Measurements from ENCODE around the gene RPUSD1.
"Not testable (repeated sequence)": the region's sequence is repeated elsewhere in the genome, so short reads cannot be mapped to it uniquely, and the experiment has no call there.

Gene RPUSD1, protein sequence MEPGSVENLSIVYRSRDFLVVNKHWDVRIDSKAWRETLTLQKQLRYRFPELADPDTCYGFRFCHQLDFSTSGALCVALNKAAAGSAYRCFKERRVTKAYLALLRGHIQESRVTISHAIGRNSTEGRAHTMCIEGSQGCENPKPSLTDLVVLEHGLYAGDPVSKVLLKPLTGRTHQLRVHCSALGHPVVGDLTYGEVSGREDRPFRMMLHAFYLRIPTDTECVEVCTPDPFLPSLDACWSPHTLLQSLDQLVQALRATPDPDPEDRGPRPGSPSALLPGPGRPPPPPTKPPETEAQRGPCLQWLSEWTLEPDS

DNA sequence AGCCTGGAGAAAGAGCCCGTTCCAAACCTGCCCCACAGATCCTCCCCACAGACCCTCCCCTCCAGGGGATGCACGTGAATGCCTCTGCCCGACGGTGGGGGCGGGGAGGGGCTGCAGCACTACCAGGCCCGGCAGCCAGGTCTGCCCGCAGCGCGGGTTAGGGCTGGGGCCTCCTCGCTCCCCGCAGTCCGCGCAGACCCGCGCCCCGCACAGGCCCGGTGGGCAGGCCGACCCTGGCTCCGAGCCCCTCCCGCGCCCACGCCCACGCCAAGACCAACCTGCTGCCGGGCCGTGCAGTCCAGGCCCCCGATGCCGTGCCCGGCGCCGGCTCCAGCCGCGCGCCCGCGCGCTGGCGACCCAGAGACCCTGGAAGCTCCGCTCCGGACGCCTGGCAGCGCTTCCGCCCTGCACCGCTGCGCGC, at the start of gene RPUSD1:
RPUSD1 (minus strand) TSS at position 404 of the 421 bp plus-strand sequence. CDS start 644 bp downstream, outside the sequence.
- DNase-seq (ENCODE audit: extremely low spot score, insufficient read length, low read depth) (no peak), FAIRE-seq (no peak)

DNA sequence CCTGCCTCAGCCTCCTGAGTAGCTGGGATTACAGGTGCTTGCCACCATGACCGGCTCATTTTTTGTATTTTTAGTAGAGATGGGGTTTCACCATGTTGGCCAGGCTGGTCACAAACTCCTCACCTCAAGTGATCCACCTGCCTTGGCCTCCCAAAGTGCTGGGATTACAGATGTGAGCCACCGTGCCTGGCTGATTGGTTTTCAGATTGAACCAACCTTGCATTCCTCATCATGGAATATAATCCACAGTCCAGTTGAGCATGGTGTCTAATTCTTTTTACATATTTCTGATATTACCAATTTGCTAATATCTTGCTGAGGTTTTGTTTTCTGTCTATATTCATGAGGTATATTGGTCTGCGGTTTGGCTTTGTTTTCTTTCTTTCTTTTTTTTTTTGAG, 48.6 kb upstream of the RPUSD1 start:
- DNase-seq (ENCODE audit: extremely low spot score, insufficient read length, low read depth); FAIRE-seq: not testable (repeated sequence)

DNA sequence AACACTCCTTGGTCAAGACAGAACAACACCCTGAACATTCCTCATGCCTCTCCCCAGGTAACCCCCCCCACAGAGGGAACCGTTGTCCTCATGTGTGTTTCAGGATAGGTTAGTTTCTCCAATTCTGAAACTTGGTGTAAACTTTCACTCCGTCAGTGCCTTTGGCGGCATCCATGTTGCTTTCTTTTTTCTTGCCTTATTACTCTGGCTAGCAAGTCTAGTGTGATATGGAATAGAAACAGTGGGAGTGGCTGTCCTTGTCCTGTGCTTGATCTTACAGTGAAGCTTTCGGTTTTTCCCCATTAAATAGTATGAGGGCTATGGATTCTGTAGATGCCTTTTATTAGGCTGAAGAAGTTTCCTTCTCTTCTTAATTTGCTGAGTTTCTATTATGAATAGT, 48.0 kb upstream of the RPUSD1 start:
- DNase-seq (ENCODE audit: extremely low spot score, insufficient read length, low read depth) (no peak), FAIRE-seq (no peak)

DNA sequence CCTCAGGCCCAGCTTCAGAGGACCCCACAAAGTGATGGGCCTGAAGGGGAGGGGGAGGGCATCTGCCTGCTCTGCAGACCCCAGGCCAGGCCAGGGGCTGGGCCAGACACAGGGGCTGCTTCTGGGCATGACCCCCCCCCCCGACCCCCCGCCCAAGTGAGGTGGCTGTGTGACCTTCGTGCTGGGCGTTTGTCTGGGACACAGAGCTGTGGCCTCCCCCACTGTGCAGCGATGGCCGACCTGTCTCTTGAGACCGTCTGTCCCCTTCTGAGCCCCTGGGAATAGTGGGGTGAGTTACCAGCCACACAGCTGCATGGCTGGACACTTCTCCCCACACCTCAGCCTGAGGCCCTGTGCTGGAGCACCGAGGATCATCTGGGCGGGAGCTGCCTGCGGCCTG, 47.2 kb upstream of the RPUSD1 start:
- no peak for DNase-seq (ENCODE audit: extremely low spot score, insufficient read length, low read depth)
- no peak for FAIRE-seq

DNA sequence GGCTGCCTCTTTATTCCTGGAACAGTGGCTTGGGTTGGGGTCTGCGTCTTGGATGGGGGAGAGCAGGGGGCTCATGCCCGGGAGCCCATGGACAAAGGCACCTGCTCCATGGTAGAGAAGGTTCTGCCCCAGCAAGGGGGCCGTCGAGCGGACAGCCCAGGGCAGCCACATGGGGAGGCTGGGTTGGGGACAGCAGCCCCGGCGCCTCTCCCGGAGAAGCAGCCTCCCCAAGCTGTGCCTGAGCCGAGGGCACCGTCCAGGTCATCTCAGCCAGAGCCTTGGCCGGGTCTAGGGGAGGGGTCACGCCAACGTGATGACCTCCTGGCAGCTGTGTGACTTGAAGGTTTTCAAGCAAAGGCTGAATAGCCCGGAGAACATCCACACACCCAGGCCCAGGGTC, 45.2 kb upstream of the RPUSD1 start:
- no peak for DNase-seq (ENCODE audit: extremely low spot score, insufficient read length, low read depth)
- FAIRE-seq: no peak

DNA sequence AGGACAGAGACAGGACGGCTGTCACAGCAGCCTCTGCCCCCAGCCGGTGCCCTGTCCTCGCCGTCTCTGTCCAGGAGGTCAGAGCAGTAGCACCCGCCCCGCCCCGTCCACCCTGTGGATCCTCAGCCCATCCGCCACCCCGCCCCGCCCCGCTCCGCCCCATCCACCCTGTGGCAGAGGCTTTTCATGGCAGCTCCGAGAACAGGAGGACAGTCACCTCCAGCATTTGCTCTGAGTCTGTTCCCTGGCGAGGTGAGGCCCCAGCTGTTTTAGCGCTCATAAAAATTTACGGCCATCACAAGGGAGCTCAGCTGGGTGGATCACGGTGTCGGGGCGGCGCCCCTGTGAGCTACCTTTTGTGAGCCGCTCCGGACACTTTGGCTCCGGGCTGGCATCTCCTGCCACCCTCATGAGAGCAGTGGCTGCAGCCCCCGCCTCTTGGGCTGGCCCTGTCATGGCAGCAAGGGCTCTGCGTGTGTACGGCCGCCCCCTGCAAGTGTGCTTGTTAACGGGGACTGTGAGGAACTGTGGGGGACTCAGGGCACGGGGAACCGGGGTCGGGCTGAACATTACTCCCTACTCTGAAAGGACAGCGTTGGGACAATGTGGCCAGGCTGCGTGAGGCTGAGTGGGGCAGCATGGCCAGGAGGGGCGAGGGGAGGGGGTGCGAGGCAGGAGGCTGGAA, 44.6 kb upstream of the RPUSD1 start:
- FAIRE-seq (no peak), DNase-seq (ENCODE audit: extremely low spot score, insufficient read length, low read depth) (no peak)

DNA sequence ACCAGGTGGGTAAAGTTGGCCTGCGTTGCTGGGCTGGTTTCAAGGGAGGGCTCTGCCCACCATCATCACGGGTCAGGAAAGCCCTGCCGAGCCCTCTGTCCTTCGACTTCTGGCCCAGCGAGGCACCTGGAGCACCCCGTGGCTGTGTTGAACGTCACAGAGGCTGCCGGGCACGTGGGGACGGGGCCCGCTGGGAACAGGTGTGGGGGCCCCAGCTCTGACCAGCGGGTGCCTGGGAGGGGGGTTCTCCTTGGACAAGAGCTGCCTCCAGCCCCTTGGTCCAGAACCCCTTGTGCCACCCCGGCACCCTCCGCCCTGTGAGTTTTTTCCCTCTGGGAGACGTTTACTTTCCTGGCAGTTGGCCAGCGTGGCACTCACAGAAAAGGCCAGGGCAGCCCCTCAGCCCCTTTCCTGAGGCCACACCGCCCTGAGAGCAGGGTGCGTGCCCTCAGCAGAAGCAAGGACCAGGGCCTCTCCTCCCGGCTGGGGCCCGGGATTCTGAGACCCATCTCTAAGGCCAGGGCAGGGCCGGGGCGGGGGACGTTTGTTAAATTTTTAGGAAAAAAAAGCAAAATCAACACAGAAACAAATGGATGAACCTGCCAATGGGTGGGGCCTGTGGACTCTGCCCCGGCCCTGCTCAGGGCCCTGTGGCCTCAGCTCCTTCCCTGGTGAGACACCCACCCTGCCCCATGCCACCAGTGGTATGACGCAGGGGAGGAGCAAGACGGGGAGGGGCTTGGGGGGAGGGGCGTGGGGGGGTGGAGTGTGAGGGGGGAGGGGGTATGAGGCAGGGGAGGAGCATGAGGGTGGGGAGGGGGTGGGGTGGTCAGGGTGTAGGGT, 43.6 kb upstream of the RPUSD1 start:
- FAIRE-seq (no peak), DNase-seq (ENCODE audit: extremely low spot score, insufficient read length, low read depth) (no peak)

DNA sequence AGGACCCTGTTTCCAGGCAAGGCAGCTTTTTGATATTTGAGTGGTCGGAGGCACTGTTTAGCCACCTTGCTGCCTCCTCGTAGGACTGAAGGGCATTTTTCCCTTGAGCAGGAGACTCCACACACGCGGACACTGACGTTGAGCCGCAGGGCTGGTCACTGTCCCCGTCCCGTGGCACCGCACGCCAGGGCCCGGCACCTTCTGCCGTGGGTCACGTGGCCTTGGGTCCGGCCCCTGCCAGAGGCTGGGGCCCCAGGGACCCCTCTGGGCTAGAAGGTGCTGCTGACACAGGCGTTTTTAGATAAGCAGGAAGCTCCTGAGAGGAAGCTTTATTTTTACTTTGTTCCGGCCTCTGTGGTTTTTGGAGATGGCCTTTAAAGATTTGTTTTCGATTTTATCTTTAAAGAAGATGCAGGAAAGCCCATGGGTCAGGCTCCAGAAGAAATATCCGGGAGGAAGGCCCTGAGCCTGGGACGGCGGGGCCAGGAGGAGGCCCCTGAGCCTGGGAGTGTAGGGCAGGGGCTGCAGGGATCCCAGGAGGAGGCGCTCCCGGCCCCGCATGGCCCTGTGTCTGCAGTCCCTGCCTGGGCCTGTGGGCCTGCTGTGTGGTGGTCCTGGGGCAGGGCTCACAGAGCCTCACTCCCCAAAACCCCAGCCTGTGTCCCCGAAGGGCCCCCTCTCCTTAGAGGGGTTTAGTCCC, 42.8 kb upstream of the RPUSD1 start:
- FAIRE-seq (no peak), DNase-seq (ENCODE audit: extremely low spot score, insufficient read length, low read depth) (no peak)

DNA sequence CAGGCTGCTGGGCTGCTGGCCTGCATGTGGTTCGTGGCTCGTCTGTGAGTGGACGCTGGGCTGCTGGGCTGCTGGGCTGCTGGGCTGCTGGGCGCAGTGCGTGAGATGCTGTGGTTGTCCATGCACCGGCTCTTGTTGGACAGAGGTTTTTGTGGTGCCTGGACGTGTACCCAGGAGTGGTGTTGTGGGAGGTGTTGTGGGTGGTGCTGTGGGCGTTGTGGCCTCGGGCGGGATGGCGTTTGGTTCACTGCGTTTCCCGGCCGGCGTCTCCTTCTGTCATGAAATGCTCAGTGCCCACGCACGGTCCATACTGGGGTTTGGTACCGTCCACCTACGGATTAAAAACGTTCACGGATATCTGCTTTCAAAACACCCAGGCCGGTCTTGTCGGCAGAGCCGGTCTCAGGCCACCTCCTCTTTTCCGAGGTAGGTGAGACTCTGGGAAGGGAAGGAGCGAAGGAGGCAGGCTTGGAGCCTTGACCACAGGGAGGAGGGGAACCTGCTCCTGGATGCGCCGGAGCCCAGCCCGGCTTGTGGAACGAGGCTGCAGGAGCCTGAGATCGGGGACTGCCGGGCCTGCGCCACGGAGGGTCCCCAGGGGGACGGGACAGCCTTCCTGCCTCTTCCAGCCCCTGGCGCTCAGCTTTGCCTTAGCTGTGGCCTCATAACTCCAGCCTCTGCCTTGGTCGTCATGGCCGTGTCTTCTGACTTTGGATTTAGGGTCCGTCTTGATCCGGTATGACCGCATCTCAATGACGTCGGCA, 42.1 kb upstream of the RPUSD1 start:
- DNase-seq (ENCODE audit: extremely low spot score, insufficient read length, low read depth) (no peak), FAIRE-seq (no peak)

DNA sequence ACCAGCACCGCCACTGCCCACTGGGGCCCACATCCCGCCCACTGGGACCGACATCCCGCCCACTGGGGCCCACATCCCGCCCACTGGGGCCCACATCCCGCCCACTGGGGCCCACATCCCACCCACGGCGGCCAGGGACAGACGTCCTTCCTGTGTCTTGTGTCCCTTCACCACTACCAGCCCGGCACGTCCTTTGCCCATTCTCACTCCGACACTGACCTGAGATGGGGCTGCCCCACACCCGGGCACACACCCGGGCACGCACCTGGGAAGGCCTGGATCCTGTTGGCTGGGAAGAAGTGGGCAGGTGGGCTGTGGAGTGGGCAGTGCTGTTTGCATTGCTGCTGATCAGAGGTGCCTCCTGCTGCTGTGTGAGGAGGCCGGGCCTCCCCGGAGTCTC, 40.7 kb upstream of the RPUSD1 start:
- no peak for DNase-seq (ENCODE audit: extremely low spot score, insufficient read length, low read depth)
- no peak for FAIRE-seq

DNA sequence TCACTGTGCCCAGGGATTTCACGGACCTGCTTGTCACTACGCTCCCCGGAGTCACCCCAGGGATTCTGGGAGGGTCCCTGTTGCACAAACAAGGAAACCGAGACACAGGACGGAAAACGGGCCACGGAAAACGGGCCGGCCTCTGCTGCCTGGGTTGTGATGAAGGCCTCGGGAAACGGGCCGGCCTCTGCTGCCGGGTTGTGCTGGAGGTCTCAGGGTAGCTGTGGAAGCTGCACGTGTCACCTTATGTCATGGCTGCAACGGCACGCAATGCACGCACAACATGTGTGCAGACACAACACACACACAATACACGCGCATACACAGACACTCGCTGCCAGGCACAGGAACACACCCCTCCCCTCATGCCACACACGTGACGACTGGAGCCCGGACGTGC, 39.3 kb upstream of the RPUSD1 start:
- DNase-seq (ENCODE audit: extremely low spot score, insufficient read length, low read depth): no peak
- no peak for FAIRE-seq

DNA sequence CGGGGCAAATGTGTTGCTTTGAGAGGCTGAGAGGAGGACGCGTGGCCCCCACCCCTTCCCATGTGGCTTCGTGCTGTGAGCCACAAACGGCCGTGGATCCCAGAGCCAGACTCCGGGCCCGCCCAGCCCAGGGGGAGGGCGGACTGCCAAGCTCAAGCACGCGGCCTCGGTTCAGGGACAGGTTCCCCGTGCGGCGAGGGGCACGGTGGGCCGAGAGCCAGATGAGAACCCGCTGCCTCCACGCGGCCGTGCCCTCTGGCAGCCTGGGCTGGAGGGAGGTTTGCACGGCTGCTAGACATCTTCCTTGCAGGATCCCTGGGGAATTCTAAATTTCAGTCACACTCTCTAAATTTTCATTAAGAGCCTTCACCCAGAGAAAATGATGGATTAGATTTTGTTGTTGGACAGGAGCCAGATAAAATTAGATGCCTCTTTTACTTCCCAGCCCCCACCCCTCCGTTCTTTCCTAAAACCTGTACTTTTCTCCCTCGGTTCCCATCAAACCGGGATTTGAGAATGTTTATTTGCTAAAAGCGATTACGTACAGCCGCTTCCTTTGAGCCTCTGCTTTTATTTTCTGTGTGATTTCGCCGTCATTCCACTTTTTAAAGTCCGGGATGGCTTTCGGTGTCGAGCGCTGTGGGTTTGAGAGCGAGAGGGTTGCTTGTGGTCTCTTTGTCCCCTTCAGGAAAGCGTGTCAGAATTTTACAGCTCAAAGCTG, 37.3 kb upstream of the RPUSD1 start:
- DNase-seq (ENCODE audit: extremely low spot score, insufficient read length, low read depth) (no peak), FAIRE-seq (no peak)

DNA sequence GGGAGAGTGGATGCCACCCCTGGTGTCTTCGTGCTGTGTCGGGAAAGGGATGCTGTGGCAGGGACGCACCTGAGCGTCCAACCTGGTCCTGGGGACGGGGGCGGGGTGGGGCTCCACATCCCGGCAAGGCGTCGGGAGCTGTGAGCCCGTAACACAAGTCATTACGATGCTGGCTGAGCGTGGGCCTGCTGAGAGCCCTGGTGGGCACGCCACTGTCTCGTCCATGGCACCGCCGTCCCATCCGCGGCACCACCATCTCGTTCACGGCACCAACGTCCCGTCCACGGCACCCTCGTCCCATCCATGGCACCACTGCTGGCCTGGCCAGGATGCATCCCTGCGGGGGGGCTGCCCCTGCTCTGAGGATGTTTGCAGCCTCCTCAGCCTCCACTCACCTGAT, 36.4 kb upstream of the RPUSD1 start:
- no peak for DNase-seq (ENCODE audit: extremely low spot score, insufficient read length, low read depth)
- FAIRE-seq: no peak

DNA sequence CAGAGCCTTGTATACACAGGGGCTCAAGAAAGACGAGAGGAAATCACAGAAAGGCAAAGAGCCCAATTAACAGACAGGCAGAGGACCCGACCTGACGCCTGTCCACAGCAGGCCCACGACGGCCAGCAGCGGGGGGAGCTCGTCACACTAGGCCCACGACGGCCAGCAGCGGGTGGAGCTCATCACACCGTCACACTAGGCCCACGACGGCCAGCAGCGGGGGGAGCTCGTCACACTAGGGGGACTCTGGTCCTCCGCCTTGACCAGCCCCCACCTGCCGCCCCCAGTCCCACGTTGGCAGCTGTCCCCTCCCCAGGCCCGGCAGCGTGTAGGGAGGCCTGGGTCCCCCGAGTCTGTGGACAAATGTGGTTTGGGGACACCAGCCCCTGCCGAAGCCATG, 36.0 kb upstream of the RPUSD1 start:
- no peak for FAIRE-seq
- DNase-seq (ENCODE audit: extremely low spot score, insufficient read length, low read depth): no peak

DNA sequence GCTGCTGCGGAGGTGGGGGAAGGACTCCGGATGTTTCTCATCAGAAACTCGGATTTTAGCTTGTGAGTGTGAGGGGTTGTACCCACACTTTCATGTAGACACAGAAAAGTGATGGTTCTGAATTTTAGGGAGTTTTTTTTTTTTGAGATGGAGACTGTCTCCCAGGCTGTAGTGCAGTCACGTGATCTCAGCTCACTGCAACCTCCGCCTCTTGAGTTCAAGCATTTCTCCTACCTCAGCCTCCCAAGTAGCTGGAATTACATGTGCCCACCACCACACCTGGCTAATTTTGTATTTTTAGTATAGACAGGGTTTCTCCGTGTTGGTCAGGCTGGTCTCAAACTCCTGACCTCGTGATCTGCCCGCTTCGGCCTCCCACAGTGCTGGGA, 34.7 kb upstream of the RPUSD1 start:
- no peak for FAIRE-seq
- DNase-seq (ENCODE audit: extremely low spot score, insufficient read length, low read depth): no peak

DNA sequence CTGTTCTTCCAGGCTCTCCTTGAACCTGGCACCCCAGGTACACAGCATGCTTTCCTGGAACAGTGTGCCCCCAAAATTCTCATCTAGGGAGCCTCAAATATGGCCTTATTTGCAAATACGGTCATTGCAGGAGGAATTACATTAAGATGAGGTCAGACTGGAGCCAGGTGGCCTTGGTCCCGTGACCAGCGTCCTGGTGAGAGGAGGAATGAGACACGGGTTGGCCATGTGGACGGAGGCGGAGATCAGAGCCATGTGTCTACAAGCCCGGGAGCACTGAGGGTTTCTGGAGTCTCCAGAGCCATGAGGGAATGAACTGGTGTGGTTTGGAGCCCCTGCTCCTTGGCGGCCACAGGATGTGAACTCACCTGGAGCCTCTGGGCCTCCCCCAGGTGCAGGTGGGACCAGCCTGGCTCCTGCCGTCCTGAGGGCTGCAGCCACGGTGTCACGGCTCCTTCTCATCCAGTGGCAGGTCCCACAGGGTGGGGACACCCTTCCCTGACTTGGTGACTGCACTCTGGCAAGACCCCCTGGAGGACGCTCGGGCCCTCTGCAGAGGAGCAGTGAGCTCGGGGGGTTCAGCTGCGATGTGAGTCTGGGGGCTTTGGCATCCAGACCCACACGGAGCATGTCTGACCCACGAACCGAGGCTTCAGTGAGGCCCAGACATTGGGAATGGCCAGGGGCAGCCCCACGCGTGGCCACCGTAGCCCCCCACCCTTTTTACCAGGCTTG, 34.2 kb upstream of the RPUSD1 start:
- FAIRE-seq (no peak), DNase-seq (ENCODE audit: extremely low spot score, insufficient read length, low read depth) (no peak)

DNA sequence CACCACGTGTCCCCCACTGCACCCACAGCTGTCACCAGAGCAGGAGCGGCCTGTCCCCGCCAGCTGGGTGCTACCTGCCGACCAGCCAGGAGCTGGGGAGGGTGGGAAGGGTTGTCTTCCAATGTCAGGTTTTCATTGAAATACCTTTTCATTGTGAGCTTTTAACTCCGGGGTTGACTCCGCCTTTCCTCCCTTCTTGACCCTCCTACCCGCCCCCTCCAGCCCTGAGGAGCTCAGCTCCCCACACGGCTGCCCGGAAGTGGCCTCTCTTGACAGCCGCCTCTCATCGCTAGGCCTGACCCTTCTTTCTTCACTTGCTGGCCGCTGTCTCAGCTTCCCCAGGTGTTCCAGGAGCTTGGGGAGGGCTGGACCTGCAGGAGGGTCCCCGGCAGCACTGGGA, 33.6 kb upstream of the RPUSD1 start:
- DNase-seq (ENCODE audit: extremely low spot score, insufficient read length, low read depth) (no peak), FAIRE-seq (no peak)

DNA sequence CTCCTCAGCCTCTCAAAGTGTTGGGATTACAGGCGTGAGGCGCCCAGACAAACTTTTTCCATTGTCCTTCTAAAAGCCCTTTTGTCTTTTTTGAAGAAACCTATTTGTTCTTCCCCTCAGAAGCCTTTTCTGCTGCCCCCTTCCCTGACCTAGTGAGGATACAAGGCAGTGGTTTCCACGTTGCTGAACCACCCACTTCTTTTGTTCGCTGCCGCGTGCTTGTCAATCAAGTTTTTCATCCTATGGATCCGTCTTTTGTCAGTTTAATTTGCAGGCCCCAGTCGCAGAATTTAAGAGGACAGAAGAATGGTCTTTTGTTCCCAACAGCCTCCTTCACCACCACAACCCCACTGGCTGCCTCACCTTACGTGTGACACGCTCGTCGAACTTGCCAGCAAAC, 32.6 kb upstream of the RPUSD1 start:
- DNase-seq (ENCODE audit: extremely low spot score, insufficient read length, low read depth) (no peak), FAIRE-seq (no peak)

All from GM18507 (cell line).